ENCODE measurements around the gene TMEM18. TPM values are rescaled to one million over a fixed set of nuclear protein-coding genes. Genes with fewer than 3 reads are reported as not detected.

TMEM18 gene
- total and polyA plus RNA-seq, 2 of the 4 experiments (the other 2 are of a cell fraction), result 15.2 to 30.2 TPM

DNA sequence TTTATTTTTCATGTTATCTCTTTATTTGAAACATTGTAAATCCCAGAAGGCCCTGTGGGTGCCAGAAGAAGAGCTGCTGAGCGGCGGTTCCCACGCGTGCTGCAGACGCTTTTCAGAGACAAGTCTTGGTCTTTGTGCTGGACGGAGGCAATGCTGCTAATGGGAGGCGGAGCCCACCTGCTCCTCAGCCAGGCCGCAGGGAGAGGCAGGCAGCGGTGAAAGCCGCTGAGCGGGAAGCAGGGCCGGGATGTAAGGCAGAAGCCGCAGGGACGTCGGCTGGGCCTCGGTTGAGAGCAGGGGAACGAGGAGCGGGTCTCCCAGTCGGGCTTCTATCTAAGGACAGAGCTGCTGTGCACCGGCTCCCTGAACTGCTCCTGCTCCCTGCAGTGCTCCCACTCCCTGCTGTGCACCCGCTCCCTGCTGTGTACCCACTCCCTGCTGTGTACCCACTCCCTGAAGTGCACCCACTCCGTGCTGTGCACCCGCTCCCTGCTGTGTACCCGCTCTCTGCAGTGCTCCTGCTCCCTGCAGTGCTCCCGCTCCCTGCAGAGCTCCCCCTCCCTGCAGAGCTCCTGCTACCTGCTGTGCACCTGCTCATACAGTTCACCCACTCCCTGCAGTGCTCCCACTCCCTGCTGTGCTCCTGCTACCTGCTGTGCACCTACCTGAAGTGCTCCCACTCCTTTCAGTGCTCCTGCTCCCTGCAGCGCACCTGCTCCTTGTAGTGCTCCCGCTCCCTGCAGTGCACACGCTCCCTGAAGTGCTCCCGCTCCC, 16.4 kb downstream of the TMEM18 start:
- Histone ChIP-seq H3K36me3 (ENCODE audit: control insufficient read depth, insufficient read depth, low read length) (peaks cover 2% of the 10 kb centered on the region; the same call in 1 of the 2 replicates), H3K18ac (ENCODE audit: low read depth, low read length) (no peak overlapping the region), H3K4ac (ENCODE audit: low read depth, low read length) (no peak overlapping the region), H3K56ac (ENCODE audit: extremely low read depth, insufficient read depth, low read length) (no peak overlapping the region), H3K9me1 (ENCODE audit: insufficient read depth, low read length) (no peaks in the 10 kb centered on the region; the same call in 1 of the 2 replicates), H2AK9ac (replicated peaks; ENCODE audit: low read depth, low read length, poor library complexity) (no peak overlapping the region), H3K9ac (ENCODE audit: low read depth, low read length) (no peak overlapping the region), H3K79me1 (ENCODE audit: low read depth in 1 of 2, low read length in 2 of 2) (peaks cover 0 to 2% of the 10 kb centered on the region in 2 experiments; a peak in 2 of 4 replicates), H4K91ac (ENCODE audit: insufficient read depth, low read depth, low read length) (no peak overlapping the region), H3K23ac (ENCODE audit: low read depth, low read length) (no peak overlapping the region), H2AK5ac (ENCODE audit: low read depth, low read length) (no peak overlapping the region), H2BK5ac (ENCODE audit: low read depth, low read length, poor library complexity, severe bottlenecking) (no peak overlapping the region), H3K27me3 (ENCODE audit: control insufficient read depth, insufficient read depth, low read length) (peaks cover 7% of the 10 kb centered on the region), H4K5ac (ENCODE audit: low read depth, low read length) (no peak overlapping the region), H2BK120ac (ENCODE audit: low read depth, low read length) (no peak overlapping the region), H4K8ac (ENCODE audit: low read depth in 2 of 2, low read length in 2 of 2) (no peak overlapping the region), H3K9me3 (ENCODE audit: control insufficient read depth, insufficient read depth, low read length) (peaks cover 3% of the 10 kb centered on the region; the same call in 1 of the 2 replicates), H2BK20ac (ENCODE audit: low read depth, low read length) (no peak overlapping the region), H2BK15ac (ENCODE audit: low read depth, low read length) (no peak overlapping the region), H4K20me1 (ENCODE audit: insufficient read depth, low read length) (no peaks in the 10 kb centered on the region), H3K4me3 (ENCODE audit: insufficient read depth, low read depth, low read length) (no peak overlapping the region), H2AFZ (replicated peaks; ENCODE audit: low read length, poor library complexity) (peak overlapping the region; percentile 61), H3K27ac (ENCODE audit: insufficient read depth, low read length) (no peak overlapping the region), H3K4me1 (ENCODE audit: control insufficient read depth, insufficient read depth, low read length) (no peaks in the 10 kb centered on the region), H3K4me2 (ENCODE audit: low read depth, low read length) (no peak overlapping the region), H3K14ac (replicated peaks; ENCODE audit: low read depth, low read length) (no peak overlapping the region)
- dilution Hi-C loops (cut with HindIII; ENCODE audit: low sequenced_read_pairs, unreplicated experiment) (no loop called here), intact Hi-C loops (cut with micrococcal nuclease) (no loop called here), in situ Hi-C loops (cut with MboI; ENCODE audit: low sequenced_read_pairs) (loop anchor here (10.0 kb wide), 1 partner anchor 416 kb away; no protein-coding TSS in a partner anchor)
- WGBS, 2 experiments (ENCODE audit: extremely low coverage in 2 of 2, insufficient read length in 1 of 2), result 32% methylated on average over 22 of the region's 29 CpGs; no CpG with 5 or more reads in 1 of the 2 experiments
- no TSS peak for BruUV-seq (replicated peaks)
- ChIA-PET POLR2A (ENCODE audit: unreplicated experiment) (no interaction called here), CTCF (no interaction called here)
- ATAC-seq (ENCODE audit: low read depth) (no peak), DNase-seq (no peak)
- TF ChIP-seq NFE2L2 (IDR thresholded peaks at IDR 0.05; ENCODE audit: low read depth, low read length), result no peak

Measured in IMR-90 (cell line).